Suprapubic skin (tissue), 4 donors: Measurements from ENCODE around the gene NAA20.

Experiments used
- CTCF ChIP-seq, 2 donors: fragments of 200-600 bp in 1 of 2; fragments of 450-650 bp in 1 of 2; sonication (generic) in 1 of 2; IDR thresholded peaks; one replicate each; pipeline ENCODE4 v1.5.1; 2016 to 2019; ENCODE audit warnings: antibody characterized with exemption in 2 of 2, mild to moderate bottlenecking in 1 of 2, moderate library complexity in 1 of 2
- EP300 ChIP-seq: sonication (generic); formaldehyde crosslinking; IDR thresholded peaks from one replicate; pipeline ENCODE4 v1.6.1; 2017; ENCODE audit warnings: antibody characterized with exemption
- POLR2A ChIP-seq, 2 donors: fragments of 450-650 bp; IDR thresholded peaks; one replicate each; pipeline ENCODE4 v1.6.1; 2017; ENCODE audit warnings: antibody characterized with exemption in 2 of 2, mild to moderate bottlenecking in 2 of 2, moderate library complexity in 2 of 2
- POLR2AphosphoS5 ChIP-seq, 3 donors: sonication (generic); formaldehyde crosslinking; IDR thresholded peaks; one replicate each; pipeline ENCODE4 v1.6.1; 2017; ENCODE audit warnings: antibody characterized with exemption in 3 of 3

- TF ChIP-seq POLR2A (IDR thresholded peaks at IDR 0.05), result no peak
- TF ChIP-seq CTCF (IDR thresholded peaks at IDR 0.05), result no peak
- no peak for TF ChIP-seq POLR2AphosphoS5 (IDR thresholded peaks at IDR 0.05)
- no peak for TF ChIP-seq EP300
These were observed 14.6 kb downstream of the NAA20 start for GRCh38 chr20:20031790-20032189.
